NCI-H345 (cell line): ENCODE data around the gene CFAP126.
A peak's percentile ranks its signal among the peaks of the same experiment; 100 is the strongest.
"Not testable (repeated sequence)": the region's sequence is repeated elsewhere in the genome, so short reads cannot be mapped to it uniquely, and the experiment has no call there.

Source experiments
- DNase-seq: peaks from one replicate; lab custom pipeline; 2025; lab: John Stamatoyannopoulos, UW

Gene CFAP126, protein sequence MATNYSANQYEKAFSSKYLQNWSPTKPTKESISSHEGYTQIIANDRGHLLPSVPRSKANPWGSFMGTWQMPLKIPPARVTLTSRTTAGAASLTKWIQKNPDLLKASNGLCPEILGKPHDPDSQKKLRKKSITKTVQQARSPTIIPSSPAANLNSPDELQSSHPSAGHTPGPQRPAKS

DNA sequence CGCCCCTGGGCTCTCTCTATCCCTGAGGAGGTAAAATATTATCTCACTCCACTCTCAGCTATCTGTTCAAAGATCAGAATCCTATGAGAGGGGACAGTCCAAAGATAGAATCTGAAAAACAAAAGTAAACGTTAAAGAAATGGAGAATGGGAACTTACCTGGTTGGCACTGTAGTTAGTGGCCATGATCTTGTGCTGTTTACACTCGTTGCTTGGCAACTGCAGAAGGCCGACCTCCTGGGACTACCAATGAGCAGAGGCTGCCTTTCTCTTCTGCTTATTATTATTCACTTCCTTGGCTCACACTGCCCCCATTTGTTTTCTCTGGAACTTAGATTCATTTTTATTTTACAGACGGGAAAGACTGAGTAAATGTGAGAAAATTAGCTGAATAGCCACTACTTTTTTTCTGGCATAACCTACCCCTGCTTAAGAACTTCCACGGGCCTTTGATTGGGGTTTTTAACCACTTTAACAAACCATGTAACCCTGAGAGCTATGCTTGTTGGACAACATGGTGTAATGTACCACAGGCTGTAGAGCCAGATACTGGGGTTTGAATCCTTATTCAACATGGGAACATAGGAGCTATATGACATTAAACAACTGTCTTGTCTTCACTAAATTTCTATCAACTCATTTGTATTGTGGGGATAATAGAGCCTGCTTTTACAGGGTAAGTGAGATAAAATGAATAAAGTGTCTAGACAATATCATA is at the start of gene CFAP126:
Gene CFAP126, minus strand, starts transcription at position 193 of the 717 bp plus-strand sequence. Its CDS starts 8 bp downstream, at position 185.
- DNase-seq: peak; percentile 29

DNA sequence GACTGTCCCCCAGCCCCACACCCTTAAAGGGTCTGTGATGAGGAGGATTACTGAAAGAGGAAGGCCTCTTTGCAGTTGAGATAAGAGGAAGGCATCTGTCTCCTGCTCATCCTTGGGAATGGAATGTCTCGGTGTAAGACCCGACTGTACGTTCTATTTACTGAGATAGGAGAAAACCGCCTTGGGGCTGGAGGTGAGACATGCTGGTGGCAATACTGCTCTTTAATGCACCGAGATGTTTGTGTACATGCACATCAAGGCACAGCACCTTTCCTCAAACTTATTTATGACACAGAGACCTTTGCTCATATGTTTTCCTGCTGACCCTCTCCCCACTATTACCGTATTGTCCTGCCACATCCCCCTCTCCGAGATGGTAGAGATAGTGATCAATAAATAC is 45.4 kb upstream of the CFAP126 start:
- not testable (repeated sequence) for DNase-seq

DNA sequence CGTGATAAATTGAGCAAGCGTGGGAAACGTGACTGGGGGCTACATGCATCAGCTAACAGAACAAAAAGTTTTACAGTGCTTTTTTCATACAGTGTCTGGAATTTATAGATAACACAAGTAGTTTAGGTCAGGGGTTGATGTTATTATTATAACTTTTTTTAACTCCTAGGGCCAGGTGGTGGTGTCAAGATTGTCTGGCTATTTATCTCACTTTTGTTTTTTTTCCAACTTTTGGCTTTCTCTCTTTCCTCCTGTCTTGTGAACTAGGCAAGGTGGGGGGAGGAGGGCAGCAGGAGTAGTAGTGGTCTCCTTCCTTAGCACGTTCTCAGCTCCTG is 42.9 kb upstream of the CFAP126 start:
- DNase-seq: not testable (repeated sequence)

DNA sequence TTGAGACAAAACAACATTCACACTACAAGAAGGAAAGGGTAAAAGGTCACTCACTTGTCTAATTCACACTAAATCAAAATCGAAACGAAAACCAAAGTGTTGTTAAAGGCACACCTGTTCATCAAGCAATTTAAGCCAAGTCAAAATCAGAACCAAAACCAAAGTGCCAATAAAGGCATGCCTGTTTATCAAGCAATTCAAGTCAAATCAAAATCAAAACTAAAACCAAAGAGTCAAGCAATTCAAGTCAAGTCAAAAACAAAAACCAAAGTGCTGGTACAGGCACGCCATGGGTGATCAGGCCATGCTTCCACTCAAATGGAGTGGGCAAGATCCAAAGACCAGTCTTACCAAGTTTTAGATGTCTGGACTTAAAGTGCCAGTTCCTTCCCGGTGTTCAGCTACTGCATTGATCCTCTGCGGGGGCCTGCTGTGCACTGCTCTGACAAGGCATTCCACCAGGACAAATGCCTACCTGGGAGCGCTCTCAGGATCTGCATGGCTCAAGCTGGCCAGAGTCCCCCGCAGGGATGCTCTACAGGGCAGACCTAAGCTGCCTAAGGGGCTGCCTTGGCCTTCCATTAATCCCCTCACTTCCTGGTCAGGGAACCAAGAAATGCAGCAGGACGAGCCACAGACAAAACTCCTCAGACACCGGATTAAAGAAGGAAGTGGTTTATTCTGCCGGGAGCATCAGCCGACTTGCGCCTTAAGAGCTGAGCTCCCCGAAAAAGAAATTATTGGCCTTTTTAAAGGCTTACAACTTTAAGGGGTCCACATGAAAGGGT is 42.4 kb upstream of the CFAP126 start:
- DNase-seq: not testable (repeated sequence)

DNA sequence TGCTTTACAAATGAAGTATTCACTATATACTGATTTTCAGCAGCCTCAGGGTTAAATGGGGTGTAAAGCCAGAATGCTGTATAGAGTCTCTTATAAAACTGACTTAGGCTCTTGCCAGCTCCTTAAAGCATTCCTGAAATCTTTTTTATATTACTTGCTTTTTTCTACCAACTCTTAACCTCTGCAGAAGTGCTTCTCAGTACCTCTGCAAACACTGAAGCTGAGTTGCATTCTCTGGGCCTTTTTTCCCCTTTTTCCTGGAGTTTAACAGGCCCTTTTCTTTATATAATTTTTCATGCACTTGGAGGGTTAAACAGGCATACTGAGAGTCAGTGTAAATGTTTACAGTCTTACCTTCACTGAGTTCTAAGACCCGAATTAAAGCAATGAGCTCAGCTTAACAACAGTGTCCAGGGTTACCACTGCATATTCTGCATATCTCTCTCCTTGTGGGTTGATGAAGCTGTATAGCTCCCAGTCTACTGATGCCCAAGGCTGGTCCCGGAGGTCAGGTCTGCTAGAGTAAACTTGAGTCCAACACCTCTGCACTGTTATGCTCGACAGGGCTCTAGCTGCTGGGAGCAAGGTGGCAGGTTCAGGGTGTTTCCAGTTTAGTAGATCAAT is 40.9 kb upstream of the CFAP126 start:
- DNase-seq: no peak

DNA sequence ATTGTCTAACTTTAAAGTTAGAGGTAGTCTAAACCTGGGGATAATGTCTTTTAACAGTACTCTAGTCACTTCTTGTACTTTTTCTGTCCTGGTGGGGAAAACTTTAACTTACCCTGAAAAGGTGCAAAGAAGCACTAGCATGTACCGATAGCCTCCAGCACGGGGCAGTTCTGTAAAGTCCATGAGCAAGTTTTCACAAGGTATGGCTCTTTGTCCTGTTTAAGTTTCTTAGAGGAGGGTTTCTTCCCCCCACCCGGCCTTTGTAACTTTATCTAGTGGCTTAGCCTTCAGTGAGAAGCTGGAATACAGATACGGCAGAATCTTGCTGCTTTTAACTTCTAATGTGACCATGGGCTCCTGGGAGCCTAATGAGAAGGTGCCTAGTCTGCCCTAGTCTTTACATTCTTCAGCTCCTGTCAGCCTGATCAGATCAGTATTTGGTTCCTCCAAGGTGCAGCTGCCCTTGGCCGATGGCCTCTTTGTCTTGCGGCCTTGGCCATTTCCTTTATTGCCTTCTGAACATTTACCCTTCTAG is 39.8 kb upstream of the CFAP126 start:
- DNase-seq: no peak

DNA sequence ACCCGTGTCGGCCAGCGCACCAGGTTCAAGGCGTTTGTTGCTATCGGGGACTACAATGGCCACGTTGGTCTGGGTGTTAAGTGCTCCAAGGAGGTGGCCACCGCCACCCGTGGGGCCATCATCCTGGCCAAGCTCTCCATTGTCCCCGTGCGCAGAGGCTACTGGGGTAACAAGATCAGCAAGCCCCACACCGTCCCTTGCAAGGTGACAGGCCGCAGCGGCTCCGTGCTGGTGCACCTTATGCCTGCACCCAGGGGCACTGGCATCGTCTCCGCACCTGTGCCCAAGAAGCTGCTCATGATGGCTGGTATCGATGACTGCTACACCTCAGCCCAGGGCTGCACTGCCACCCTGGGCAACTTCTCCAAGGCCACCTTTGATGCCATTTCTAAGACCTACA is 38.9 kb upstream of the CFAP126 start:
- not testable (repeated sequence) for DNase-seq

DNA sequence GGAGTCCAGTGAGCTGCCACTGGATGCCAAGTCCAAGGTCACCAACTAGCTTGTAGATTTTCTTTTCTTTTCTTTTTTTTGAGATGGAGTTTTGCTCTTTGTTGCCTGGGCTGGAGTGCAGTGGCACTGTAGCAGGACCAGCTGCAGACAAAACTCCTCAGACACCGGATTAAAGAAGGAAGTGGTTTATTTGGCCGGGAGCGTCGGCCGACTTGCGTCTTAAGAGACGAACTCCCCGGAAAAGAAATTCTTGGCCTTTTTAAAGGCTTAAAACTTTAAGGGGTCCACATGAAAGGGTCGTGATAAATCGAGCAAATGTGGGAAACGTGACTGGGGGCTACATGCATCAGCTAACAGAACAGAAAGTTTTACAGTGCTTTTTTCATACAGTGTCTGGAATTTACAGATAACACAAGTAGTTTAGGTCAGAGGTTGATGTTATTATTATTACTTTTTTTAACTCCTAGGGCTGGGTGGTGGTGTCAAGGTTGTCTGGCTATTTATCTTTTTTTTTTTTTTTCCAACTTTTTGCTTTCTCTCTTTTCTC is 36.4 kb upstream of the CFAP126 start:
- DNase-seq: no peak

DNA sequence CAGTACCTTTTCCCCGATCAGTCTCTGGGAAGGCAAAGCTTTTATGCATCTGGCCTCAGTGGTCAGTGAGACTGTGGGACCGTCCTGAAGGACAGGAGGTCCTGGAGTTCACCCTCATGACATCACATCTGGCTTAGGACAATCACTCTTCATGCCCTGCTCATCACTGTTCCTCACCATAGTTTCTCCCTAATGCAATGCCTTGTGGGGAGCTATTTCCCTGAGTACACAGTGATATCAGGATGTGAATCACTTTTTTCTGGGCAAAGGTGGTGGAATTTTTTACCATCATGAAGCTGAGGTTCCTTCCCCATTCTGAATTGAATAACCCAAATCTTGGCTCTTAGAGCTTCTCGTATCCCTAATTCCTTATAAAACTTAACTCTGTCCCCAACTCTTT is 34.8 kb upstream of the CFAP126 start:
- DNase-seq: no peak

DNA sequence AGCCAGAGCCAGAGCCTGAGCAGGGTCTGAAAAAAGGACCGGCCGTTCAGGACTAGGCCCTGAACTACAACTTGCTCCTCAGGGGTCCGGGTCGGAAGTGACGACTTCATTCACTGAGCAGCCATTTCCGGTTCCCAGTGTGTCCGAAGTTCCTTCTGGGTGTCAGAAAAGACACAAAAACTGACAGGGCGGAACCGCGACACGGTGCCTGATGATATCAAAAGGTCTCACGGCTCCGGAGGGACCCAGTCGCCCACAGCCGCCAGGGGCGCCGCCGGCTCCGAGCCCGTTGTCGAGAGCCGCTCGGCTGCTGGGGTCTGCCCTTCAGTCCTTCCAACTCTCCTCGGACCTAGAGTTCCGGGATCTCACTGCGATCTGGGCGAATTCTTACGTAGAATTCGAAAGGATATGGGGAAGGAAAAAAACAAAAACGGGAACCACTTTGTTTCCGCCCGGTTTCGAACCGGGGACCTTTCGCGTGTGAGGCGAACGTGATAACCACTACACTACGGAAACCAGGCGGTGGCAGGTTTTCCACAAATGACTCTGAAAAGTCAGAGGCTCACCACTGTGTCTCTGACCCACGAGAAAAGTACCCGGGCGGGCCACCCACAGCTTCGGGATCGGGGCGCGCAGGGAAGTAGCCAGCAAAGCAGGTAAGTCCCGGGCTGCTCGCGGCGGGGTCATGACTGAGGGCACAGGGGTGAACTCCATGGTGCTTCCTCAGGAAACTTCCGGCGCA is 31.8 kb upstream of the CFAP126 start:
- DNase-seq: peak; percentile 92

DNA sequence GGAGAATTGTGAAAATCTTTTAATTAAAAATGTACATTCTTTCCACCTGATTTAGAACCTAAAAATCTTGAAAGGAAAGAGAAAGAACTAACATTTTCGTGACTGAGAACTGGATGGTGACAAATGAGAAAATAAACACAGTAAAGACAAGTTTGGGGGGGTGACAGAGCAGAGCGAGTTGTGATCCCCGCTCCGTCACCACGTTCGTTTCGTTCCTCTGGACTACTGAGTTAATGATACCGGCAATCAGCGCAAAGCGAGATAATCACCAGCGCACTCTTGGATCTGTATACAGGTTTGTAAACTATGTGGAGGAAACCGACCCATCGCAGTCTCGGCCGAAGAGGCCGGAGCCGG is 31.2 kb upstream of the CFAP126 start:
- no peak for DNase-seq

DNA sequence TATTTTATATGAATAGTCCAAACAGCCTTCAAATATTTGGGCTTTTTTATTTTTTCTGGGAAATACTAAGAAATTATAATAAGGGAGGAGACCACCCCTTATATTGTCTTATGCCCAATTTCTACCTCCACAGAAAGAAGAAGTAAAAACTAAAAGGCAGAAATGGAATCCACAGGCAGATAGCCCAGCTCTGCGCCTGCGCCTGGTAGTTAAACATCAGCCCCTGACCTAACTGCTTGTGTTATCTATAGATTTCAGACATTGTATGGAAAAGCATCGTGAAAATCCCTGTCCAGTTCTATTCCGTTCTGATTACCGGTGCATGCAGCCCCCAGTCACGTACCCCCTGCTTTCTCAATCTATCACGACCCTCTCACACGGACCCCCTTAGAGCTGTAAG is 29.4 kb upstream of the CFAP126 start:
- DNase-seq: not testable (repeated sequence)

DNA sequence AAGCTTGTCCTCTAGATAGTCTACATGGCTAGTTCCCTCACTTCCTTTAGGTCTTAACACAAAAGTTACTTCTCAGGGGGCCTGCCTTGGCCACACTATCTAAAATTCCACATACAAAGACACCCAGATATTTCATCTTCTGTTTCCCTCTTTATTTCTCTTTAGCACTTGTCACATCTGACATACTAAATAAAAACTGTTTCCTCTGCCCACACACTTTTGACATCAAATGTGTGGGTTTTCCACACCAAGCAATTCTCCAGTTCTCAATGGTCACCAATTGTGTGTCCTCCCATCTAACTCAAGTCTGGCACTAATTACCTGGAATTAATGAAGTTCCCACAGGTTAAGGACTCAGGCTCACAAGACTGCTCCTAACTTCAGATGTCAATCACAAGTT is 25.5 kb upstream of the CFAP126 start:
- no peak for DNase-seq

DNA sequence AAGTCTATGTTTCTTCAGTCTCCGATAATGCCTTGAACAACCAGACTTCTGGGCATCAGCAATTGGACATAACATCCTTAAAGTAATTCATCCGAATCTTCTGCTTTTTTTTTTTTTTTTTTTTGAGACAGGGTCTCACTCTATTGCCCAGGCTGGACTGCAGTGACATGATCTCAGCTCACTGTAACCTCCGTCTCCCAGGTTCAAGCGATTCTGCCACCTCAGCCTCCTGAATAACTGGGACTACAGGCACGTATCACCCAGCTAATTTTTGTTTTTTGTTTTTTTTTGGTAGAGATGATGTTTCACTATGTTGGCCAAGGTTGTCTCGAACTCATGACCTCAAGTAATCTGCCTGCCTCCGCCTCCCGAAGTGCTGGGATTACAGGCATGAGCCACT is 23.9 kb upstream of the CFAP126 start:
- DNase-seq: no peak

DNA sequence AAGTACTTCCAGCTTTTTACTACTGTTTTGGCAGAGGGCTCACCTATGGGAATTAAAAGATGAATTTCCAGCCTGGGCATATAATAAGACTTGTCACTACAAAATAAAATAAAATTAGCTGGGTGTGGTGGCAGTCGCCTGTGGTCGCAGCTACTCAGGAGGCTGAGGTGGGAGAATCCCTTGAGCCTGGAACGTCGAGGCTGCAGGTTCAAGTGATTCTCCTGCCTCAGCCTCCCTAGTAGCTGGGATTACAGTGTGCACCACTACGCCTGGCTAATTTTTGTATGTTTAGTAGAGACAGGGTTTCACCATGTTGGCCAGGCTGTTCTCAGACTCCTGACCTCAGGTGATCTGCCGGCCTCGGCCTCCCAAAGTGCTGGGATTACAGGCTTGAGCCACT is 23.5 kb upstream of the CFAP126 start:
- DNase-seq: not testable (repeated sequence)

DNA sequence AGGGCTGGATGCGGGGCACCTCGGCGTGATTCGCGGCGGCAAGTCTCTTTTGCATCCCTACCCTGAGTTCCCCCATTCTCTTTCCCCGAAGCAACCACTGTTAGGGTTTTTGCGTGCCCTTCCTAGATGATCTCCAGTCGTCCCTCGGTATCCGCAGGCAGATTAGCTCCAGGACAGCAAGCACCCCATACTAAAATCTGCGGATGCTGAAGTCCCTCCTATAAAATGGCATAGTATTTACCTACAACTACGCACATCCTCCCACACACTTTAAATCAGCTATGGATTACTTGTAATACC is 22.8 kb upstream of the CFAP126 start:
- peak; percentile 49 for DNase-seq

DNA sequence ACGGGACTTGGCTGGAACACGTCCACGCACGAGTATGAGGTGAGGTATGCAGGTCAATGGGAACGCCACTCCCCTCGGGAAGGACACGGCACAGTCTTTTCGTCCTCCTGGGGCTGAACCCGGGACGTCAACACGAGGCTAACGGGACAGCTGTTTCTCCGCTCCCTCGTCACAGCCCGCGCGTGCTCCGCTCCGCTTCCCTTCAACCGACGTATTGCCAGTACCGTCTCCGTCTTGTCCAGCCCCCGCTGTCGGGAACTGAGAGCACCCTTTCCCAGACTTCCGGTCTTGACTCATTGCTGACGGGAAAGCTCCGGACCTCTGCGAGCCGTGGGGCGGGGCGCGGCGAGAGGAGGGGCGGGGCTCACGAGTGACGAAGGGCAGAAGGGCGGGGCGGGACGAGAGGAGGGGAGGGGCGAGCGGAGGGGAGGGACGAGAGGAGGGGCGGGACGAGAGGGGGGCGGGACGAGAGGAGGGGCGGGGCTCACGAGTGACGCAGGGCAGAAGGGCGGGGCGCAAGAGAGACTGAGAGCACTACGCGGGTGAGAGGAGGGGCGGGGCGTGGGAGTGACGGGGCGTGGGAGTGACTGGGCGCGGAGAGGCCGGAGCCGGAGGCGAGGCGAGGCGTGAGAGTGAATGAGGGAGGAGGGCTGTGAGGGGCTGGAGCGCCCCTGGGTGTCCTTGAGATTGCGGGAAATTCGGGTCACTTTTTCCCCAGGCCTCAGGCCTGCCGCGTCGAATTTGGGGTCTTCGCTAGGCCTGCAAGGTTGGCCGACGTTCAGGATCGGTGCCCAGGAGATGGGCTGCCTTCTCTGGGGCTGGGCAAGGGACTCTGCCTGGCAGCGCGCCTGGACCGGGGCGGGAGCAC is 22.2 kb upstream of the CFAP126 start:
- DNase-seq: peak; percentile 97

DNA sequence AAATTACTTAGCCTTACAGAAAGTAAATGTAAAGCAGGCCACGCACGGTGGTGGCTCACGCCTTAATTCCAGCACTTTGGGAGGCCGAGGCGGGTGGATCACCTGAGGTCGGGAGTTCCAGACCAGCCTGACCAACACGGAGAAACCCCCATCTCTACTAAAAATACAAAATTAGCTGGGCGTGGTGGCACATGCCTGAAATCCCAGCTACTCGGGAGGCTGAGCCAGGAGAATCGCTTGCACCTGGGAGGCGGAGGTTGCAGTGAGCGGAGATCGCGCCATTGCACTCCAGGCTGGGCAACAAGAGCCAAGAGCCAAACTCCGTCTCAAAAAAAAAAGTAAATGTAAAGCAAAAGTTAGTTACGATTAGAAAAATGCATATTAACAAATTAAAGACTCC is 21.5 kb upstream of the CFAP126 start:
- not testable (repeated sequence) for DNase-seq

DNA sequence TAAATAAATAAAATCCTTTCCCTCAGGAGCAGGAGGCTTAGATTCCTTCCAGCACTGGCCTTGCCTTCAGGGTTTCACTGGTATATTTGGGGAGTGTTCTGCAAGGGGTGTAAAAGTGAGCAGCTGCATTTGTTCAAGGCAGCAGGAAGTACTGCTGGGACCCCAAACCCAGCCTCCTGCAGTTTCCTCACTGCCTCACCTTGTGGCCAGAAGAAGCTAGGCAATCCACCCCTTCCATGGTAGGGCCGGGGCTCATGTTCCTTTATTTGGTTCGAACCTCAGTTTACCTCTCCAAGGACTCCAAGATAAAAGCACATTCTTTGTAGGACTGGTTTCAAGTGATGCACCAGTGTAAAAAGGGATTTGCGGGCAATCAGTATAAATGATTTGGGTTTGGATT is 21.0 kb upstream of the CFAP126 start:
- no peak for DNase-seq

DNA sequence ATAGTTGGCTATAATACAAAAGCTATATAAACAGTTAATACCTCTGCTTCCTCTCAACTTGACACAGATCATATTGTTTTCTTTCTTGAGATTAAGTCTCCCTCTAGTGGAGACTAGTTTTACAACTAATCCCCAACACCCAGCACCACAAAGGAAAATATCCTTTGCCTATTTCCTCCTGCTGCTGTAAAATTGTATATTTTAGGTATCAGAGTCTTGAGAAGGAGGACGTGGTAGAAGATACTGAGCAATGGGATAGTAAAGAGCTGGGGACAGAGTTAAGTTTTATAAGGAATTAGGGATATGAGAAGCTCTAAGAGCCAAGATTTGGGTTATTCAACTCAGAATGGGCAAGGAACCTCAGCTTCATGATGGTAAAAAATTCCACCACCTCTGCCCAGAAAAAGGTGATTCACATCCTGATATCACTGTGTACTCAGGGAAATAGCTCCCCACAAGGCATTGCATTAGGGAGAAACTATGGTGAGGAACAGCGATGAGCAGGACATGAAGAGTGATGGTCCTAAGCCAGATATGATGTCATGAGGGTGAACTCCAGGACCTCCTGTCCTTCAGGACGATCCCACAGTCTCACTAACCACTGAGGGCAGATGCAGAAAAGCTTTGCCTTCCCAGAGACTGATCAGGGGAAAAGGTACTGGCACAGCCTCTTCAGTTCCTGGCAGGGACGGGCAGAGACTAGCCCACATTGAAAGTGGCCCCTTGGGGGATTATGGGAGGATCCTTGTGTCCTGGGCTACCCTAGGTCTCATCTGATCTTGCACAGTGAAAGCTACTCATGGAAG is 14.7 kb upstream of the CFAP126 start:
- DNase-seq: peak; percentile 58
